Ectodermal cell (in vitro differentiated cells): Measurements from ENCODE around the gene NCAN.
"Not testable (repeated sequence)": the region's sequence is repeated elsewhere in the genome, so short reads cannot be mapped to it uniquely, and the experiment has no call there.

Experiments
- H3K27ac ChIP-seq: 2 replicates; pipeline ENCODE4 v1.7.0; 2013; ENCODE audit warnings: mild to moderate bottlenecking, low read depth, low read length; ENCODE audit not compliant: insufficient read depth, poor library complexity, severe bottlenecking
- H3K27me3 ChIP-seq: 2 replicates; pipeline ENCODE4 v1.7.0; 2013; ENCODE audit warnings: mild to moderate bottlenecking, low read length; ENCODE audit not compliant: insufficient read depth, control insufficient read depth, poor library complexity, severe bottlenecking
- H3K36me3 ChIP-seq: one replicate; pipeline ENCODE4 v1.7.0; 2013; ENCODE audit warnings: low read length; ENCODE audit not compliant: control insufficient read depth, insufficient read depth
- H3K4me1 ChIP-seq: one replicate; pipeline ENCODE4 v1.7.0; 2013; ENCODE audit warnings: low read length; ENCODE audit not compliant: control insufficient read depth, insufficient read depth
- H3K4me3 ChIP-seq: 2 replicates; pipeline ENCODE4 v1.7.0; 2013; ENCODE audit warnings: low read depth, low read length, control low read depth; ENCODE audit not compliant: insufficient read depth
- H3K9me3 ChIP-seq: 2 replicates; pipeline ENCODE4 v1.7.0; 2013; ENCODE audit warnings: mild to moderate bottlenecking, low read length, moderate library complexity; ENCODE audit not compliant: control insufficient read depth
- WGBS, 2 experiments: methylation state at CpG; one replicate each; pipeline ENCODE4 v1.1.7; 2013; ENCODE audit warnings: missing lambda C conversion rate in 2 of 2; 5-methylcytosine and 5-hydroxymethylcytosine counted together

NCAN gene

DNA sequence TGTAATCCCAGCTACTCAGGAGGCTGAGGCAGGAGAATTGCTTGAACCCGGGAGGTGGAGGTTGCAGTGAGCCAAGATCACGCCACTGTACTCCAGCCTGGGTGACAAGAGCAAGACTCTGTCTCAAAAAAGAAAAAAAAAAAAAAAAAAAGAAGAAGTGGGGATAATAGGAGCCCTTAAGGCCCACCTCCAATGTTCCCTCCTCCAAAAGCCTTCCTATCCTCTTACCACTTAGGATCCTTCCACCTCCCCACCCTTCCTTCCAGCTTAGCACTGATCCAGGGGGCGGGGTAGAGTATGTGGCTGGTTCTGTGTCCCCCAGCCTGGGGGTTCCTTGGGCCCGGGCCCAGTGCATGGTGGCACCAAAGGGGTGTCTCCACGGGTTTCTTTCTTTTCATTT is 38.5 kb upstream of the NCAN start:
- H3K4me1 ChIP-seq, H3K27ac ChIP-seq, H3K9me3 ChIP-seq, H3K36me3 ChIP-seq, H3K4me3 ChIP-seq: not testable (repeated sequence)
- peaks cover 27% of the 10 kb centered on the region for H3K27me3 ChIP-seq
- 90 to 94% methylated on average over 4 of the region's 5 CpGs for WGBS, 2 experiments

DNA sequence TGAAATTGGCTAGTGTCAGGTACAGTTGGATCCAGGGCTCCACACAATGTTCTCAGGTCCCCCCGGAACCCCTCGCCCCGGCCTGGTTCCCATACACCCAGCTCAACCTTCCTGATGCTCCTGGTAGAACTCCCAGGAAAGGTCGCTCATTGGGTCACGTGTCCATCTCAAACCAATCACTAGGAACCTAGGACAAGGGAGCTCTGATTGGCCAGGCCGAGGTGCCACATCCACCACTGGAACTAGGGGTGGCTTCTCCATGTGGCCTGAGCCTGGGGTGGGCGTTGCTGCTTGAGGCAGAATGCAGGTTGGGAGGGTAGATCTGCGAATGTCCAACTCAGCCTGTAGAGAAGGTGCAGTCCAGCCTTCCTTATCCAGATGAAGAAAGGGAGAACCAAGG is 34.8 kb upstream of the NCAN start:
- Histone ChIP-seq H3K36me3 (no peaks in the 10 kb centered on the region), H3K9me3 (no peaks in the 10 kb centered on the region), H3K27me3 (no peaks in the 10 kb centered on the region), H3K4me1 (no peaks in the 10 kb centered on the region), H3K4me3 (no peak overlapping the region), H3K27ac (no peak overlapping the region)
- 87 to 89% methylated on average over 8 of the region's 8 CpGs for WGBS, 2 experiments

DNA sequence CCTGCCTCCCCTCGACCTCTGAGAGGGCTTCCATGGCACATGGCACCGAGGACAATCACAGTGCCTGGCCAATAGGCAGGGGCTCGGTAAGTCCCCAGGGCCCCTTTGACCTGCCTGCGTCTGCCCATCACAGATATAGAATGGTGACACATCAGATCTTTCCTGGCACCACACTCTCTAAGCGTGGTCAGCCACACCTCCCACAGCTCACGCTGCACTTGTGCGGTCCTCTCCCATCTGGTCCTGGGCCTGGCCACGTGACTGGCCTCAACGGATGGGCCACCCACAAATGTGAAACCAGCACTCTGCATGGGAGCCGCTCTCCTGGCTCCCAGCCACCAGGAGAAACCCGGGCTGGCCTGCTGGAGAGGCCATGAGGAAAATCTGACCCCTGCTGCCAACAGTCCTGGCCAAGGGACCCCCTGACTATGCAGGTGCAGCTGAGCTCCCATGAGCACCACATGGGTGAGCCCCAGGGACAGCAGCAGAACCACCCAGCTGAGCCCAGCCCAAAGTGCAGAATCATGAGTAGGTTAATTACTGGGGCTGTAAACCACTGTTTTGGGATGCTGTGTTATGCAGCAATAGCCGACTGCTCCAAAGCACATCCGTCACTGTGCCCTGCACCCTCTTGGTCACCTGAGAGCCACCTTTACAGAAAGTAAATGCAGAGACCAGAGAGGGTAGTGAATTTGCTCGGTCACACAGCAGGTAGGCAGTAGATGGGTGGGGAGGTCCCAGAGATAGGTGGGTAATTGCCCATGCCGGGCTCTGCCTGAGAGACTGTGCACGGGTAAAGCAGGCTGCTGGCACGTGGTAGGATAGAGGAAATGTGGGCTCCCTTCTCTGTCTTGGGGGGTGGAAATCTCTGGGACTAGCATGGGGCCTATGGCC is 32.0 kb upstream of the NCAN start:
- no peaks in the 10 kb centered on the region for H3K9me3 ChIP-seq
- no peak overlapping the region for H3K27ac ChIP-seq
- no peaks in the 10 kb centered on the region for H3K4me1 ChIP-seq
- H3K27me3 ChIP-seq, result no peaks in the 10 kb centered on the region
- H3K36me3 ChIP-seq, result peaks cover 3% of the 10 kb centered on the region
- WGBS, 2 experiments, result 92% methylated on average over 17 of the region's 17 CpGs
- H3K4me3 ChIP-seq, result no peak overlapping the region

DNA sequence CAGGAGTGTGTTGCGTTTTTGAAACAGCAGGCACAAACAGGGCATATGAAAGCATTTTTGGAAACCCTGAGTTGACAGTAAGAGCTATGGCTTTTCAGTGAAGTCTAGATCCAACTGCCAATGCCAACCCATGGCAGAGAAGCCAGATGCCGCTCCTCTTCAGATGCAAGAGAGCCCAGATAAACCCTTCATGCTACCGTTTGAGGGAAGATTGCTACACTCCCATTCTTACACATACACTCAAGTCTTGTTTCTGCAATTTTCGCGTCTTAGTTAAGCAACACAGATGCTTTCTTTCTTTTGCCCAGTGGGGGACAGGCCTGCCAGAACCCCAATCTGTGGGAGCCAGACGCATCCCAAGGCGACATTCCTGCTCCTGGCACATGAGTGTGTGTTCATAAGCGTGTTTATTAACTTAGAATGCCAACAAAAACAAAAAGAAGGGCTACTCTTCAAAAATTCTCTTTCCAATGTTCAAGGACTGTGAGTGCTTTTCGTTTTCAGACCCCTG is 30.2 kb upstream of the NCAN start:
- Histone ChIP-seq H3K27me3 (no peaks in the 10 kb centered on the region), H3K9me3 (no peaks in the 10 kb centered on the region), H3K4me3 (no peak overlapping the region), H3K27ac (no peak overlapping the region), H3K4me1 (no peaks in the 10 kb centered on the region), H3K36me3 (peaks cover 3% of the 10 kb centered on the region)
- 94 to 95% methylated on average over 9 of the region's 9 CpGs for whole genome bisulfite sequencing, 2 experiments

DNA sequence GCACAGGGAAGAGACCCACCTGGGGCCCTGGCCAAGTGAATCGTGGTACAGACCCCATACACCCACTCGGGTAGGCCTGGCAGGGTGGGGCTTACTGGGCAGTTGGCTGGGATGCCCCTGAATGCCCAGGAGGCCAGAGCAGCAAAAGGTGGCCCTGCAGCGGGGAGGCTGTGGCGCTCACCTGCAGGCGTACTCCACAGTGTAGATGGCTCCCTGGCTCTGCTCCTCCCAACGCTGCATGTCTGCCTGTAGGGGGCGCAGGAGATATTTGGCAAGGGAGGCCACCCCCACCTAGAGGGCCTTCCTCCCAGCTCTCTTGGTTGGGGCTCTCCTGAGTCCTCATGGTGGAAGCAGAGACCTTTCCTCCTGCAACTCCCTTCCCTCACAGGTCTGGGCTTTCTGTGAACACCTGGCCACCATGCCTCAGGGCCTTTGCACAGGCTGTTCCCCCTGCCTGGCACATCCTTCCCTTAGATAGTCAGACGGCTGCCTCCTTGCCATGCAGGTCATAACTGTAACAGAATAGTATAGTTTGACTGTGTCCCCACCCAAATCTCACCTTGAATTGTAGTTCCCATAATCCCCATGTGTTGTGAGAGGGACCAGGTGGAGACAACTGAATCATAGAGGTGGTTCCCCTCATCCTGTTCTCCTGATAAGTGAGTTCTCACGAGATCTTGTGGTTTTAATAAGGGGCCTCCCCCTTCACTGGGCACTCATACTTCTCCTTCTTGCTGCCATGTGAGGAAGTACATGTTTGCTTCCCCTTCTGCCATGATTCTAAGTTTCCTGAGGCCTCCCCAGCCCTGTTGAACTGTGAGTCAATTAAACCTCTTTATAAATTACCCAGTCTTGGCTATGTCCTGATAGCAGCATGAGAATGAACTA is 25.7 kb upstream of the NCAN start:
- Histone ChIP-seq H3K27me3 (no peaks in the 10 kb centered on the region), H3K36me3 (peaks cover 3% of the 10 kb centered on the region), H3K9me3 (no peaks in the 10 kb centered on the region), H3K4me3 (no peak overlapping the region), H3K4me1 (peaks cover 1% of the 10 kb centered on the region), H3K27ac (no peak overlapping the region)
- 58 to 61% methylated on average over 9 of the region's 9 CpGs for WGBS, 2 experiments

DNA sequence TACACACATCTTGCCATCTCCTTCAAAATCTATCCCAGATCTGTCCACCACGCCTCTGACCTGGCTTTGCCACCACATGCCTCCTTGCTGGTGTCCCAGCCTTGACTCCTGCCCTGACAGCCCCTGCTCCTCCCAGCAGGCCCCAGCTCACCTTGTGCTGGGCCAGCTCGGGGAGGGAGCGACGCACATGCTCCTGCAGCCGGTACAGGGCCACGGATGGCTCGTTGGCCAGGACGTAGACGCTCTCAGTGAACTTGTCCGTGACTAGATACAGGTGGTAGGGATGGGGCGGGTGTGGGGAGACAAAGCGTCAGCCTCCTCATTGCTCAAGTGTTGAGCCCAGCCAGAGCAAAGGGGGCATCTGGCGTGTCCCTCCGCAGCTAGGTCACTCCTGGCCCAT is 25.0 kb upstream of the NCAN start:
- no peaks in the 10 kb centered on the region for H3K27me3 ChIP-seq
- H3K27ac ChIP-seq, result no peak overlapping the region
- 96 to 97% methylated on average over 14 of the region's 14 CpGs for WGBS, 2 experiments
- H3K4me3 ChIP-seq, result no peak overlapping the region
- no peaks in the 10 kb centered on the region for H3K9me3 ChIP-seq
- H3K36me3 ChIP-seq, result peaks cover 3% of the 10 kb centered on the region
- peaks cover 2% of the 10 kb centered on the region for H3K4me1 ChIP-seq

DNA sequence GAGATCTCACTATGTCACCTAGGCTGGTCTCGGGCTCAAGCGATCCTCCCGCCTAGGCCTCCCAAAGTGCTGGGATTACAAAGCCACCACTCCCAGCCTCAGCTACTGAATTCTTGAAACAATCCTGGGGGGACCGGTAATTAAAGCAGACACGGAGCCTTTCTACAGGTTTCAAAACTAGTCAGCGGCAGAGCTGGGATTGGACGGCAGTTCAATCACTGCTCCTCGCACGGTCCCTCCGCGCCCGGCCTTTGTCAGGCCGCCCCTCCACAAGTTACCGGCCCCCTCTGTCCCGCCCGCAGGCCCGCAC is 20.0 kb upstream of the NCAN start:
- H3K27me3 ChIP-seq, result no peaks in the 10 kb centered on the region
- H3K36me3 ChIP-seq, result peaks cover 3% of the 10 kb centered on the region
- peak overlapping the region; percentile 92 for H3K4me3 ChIP-seq
- peaks cover 2% of the 10 kb centered on the region for H3K4me1 ChIP-seq
- 0 to 1% methylated on average over 17 of the region's 17 CpGs for WGBS, 2 experiments
- peak overlapping the region; percentile 95 for H3K27ac ChIP-seq
- H3K9me3 ChIP-seq, result no peaks in the 10 kb centered on the region

DNA sequence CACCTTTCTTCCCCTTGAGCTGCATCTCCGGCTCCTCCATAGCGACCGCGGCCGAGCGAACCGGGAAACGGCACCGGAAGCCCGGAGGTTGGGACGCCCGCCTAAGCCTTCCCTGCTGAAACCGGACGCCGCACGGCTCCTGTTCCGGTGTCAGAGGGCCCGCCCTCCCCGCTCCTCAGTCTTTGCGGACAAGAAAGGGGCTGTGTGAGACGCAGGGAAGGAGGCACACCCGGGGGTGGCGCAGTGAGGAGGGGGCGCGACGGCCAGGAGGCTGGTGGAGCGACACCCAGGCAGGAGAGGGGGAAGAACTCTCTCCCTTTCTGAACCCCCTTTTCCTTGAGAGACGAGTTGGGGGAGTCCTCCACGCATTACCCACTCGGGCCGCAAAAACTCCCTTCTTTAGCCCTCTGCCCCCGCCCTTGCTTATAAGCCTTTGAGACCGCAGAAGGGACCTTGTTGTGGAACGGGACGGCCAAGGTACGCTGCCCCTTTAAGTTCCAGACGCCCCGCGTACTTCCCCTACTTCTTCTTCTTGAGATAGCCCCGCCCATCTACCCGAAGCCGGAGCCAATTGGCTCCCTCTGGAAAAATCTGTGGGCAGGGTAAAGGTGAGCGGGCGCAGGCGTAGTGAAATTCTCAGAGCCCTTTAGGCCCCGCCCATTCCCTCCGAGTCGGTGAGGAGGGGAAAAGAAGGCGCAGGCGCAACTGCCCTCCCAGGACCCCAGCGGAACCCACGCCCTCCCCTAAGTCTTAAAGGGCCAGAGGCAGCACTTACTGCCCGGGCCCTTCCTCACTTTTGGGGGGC is 19.5 kb upstream of the NCAN start, which contains the start of the genes BORCS8 and RFXANK:
Gene BORCS8 (minus strand): TSS at position 75 of the 805 bp plus-strand sequence. CDS start 35 bp downstream, at position 40.
Gene RFXANK (plus strand): TSS at position 181 of the 805 bp plus-strand sequence. CDS start 1,689 bp downstream, outside the sequence.
- H3K4me3 ChIP-seq, result peak within 1 kb of the TSS; percentile 92
- peaks cover 2% of the 10 kb centered on the region for H3K4me1 ChIP-seq
- no peaks in the 10 kb centered on the region for H3K27me3 ChIP-seq
- no peaks in the 10 kb centered on the region for H3K9me3 ChIP-seq
- 0% methylated on average over 53 of the region's 53 CpGs for WGBS, 2 experiments
- H3K36me3 ChIP-seq, result peaks cover 4% of the 10 kb centered on the region
- peak within 1 kb of the TSS; percentile 95 for H3K27ac ChIP-seq

DNA sequence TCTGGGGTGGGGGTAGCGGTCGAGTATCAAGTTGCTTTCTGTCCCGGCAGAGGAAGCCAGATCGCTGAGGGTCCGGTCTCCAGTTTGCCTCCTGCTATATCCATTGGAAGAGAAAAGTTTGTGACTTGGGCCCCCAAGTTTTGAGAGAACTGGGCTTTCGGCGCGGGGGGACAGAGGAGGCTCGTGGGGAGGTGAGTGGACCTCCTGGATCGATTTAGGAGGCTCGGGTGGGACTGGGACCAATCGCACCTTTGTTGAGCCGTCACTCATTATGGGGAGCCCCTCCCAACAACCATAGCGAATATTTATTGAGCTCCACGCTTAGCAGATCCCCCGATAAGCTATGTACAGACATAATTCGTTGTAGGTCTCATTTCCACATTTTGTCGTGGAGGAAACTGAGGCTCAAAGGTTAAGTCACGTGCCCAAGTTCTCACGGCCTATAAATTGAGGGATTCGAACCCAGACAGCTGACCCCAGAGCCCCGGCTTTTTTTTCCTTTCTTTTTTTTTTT is 18.8 kb upstream of the NCAN start:
- Histone ChIP-seq H3K4me1 (peaks cover 2% of the 10 kb centered on the region), H3K36me3 (peaks cover 7% of the 10 kb centered on the region), H3K27me3 (no peaks in the 10 kb centered on the region), H3K27ac (no peak overlapping the region), H3K4me3 (peak overlapping the region; percentile 92), H3K9me3 (no peaks in the 10 kb centered on the region)
- 9 to 10% methylated on average over 22 of the region's 22 CpGs for WGBS, 2 experiments
